MM.1S (cell line): ENCODE measurements around the gene OR51E1.
A peak's percentile ranks its signal among the peaks of the same experiment; 100 is the strongest.

ENCODE experiments used
- DNase-seq: peaks from one replicate; pipeline ENCODE4 v3.0.0-alpha.2; 2015
- H2AFZ ChIP-seq: fragments of 300-600 bp; sonication (generic); 2 replicates; pipeline ENCODE4 v1.6.0; 2016; ENCODE audit warnings: antibody characterized with exemption, low read length
- H3F3A ChIP-seq: fragments of 300-600 bp; sonication (generic); 2 replicates; pipeline ENCODE4 v1.6.1; 2016; ENCODE audit warnings: mild to moderate bottlenecking, antibody characterized with exemption, low read length, moderate library complexity, mixed read lengths; ENCODE audit not compliant: insufficient read depth
- H3K27ac ChIP-seq: fragments of 300-600 bp; sonication (generic); 2 replicates; pipeline ENCODE4 v1.5.1; 2016; ENCODE audit warnings: mild to moderate bottlenecking, low read length
- H3K27me3 ChIP-seq: fragments of 300-600 bp; sonication (generic); replicated peaks from 2 replicates; pipeline ENCODE4 v1.6.0; 2016; ENCODE audit warnings: low read length; ENCODE audit not compliant: insufficient read depth
- H3K36me3 ChIP-seq: fragments of 300-600 bp; sonication (generic); replicated peaks from 2 replicates; pipeline ENCODE4 v1.6.1; 2016; ENCODE audit warnings: mild to moderate bottlenecking, low read length, mixed read lengths; ENCODE audit not compliant: insufficient read depth
- H3K4me1 ChIP-seq: fragments of 300-600 bp; sonication (generic); 2 replicates; pipeline ENCODE4 v1.6.1; 2016; ENCODE audit warnings: low read length, mixed read lengths
- H3K4me2 ChIP-seq: fragments of 300-600 bp; sonication (generic); 2 replicates; pipeline ENCODE4 v1.6.0; 2016; ENCODE audit warnings: low read depth, low read length
- H3K4me3 ChIP-seq: fragments of 300-600 bp; sonication (generic); 2 replicates; pipeline ENCODE4 v1.5.1; 2016; ENCODE audit warnings: low read length, mixed read lengths
- H3K79me2 ChIP-seq: fragments of 300-600 bp; sonication (generic); 2 replicates; pipeline ENCODE4 v1.6.1; 2016; ENCODE audit warnings: mixed run types, low read length, mixed read lengths
- H3K9ac ChIP-seq: fragments of 300-600 bp; sonication (generic); 2 replicates; pipeline ENCODE4 v1.6.1; 2016; ENCODE audit warnings: low read length, mixed read lengths
- H3K9me2 ChIP-seq: fragments of 300-600 bp; sonication (generic); replicated peaks from 2 replicates; pipeline ENCODE4 v1.6.1; 2016; ENCODE audit warnings: mild to moderate bottlenecking, low read length, mixed read lengths; ENCODE audit not compliant: insufficient read depth
- H3K9me3 ChIP-seq: fragments of 300-600 bp; sonication (generic); replicated peaks from 2 replicates; pipeline ENCODE4 v1.6.1; 2016; ENCODE audit warnings: mild to moderate bottlenecking, low read length, mixed read lengths; ENCODE audit not compliant: insufficient read depth
- H4K20me1 ChIP-seq: fragments of 300-600 bp; sonication (generic); 2 replicates; pipeline ENCODE4 v1.6.1; 2016; ENCODE audit warnings: mild to moderate bottlenecking, low read length, moderate library complexity, mixed read lengths; ENCODE audit not compliant: insufficient read depth
- EZH2 ChIP-seq: fragments of 300-600 bp; sonication (generic); optimal IDR thresholded peaks from 2 replicates; pipeline ENCODE3; 2017; ENCODE audit warnings: low read depth, mild to moderate bottlenecking, antibody characterized with exemption, low read length, mixed read lengths
- EZH2phosphoT487 ChIP-seq: fragments of 300-600 bp; sonication (generic); IDR thresholded peaks from 2 replicates; pipeline ENCODE4 v1.6.1; 2018; ENCODE audit warnings: antibody characterized with exemption, low read length
- TF ChIP-seq, protein P1 (sequence below): fragments of 300-600 bp; sonication (generic); IDR thresholded peaks from 2 replicates; pipeline ENCODE4 v1.5.1; 2016; ENCODE audit warnings: antibody characterized with exemption, low read length, mixed read lengths

OR51E1 gene, protein sequence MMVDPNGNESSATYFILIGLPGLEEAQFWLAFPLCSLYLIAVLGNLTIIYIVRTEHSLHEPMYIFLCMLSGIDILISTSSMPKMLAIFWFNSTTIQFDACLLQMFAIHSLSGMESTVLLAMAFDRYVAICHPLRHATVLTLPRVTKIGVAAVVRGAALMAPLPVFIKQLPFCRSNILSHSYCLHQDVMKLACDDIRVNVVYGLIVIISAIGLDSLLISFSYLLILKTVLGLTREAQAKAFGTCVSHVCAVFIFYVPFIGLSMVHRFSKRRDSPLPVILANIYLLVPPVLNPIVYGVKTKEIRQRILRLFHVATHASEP

DNA sequence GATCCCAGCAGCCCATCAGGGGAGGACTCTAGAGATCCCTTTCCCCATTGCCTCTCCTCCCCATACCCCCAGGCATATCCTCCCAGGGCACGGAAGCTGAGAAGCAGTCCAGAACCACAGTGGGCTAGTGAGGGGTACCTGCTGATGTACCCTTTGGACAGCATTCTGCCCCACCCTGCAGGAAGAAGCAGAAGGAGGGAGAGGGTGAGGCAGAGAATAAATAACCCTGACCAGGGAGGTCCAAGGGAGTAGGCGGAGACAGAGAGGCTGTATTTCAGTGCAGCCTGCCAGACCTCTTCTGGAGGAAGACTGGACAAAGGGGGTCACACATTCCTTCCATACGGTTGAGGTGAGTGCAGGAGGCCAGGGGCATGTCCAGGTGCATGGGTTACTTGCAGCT is at the start of gene OR51E1:
OR51E1 (plus strand) TSS at position 301 of the 400 bp plus-strand sequence. CDS start 8,545 bp downstream, outside the sequence.
- no peaks in the 10 kb centered on the region for H3K36me3 ChIP-seq
- no peaks in the 10 kb centered on the region for H3K27me3 ChIP-seq
- TF ChIP-seq, protein P1, sequence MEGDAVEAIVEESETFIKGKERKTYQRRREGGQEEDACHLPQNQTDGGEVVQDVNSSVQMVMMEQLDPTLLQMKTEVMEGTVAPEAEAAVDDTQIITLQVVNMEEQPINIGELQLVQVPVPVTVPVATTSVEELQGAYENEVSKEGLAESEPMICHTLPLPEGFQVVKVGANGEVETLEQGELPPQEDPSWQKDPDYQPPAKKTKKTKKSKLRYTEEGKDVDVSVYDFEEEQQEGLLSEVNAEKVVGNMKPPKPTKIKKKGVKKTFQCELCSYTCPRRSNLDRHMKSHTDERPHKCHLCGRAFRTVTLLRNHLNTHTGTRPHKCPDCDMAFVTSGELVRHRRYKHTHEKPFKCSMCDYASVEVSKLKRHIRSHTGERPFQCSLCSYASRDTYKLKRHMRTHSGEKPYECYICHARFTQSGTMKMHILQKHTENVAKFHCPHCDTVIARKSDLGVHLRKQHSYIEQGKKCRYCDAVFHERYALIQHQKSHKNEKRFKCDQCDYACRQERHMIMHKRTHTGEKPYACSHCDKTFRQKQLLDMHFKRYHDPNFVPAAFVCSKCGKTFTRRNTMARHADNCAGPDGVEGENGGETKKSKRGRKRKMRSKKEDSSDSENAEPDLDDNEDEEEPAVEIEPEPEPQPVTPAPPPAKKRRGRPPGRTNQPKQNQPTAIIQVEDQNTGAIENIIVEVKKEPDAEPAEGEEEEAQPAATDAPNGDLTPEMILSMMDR = no peak
- TF ChIP-seq EZH2 (no peak), EZH2phosphoT487 (no peak)
- no peak within 1 kb of the TSS for H3K27ac ChIP-seq
- H3K9ac ChIP-seq = no peak within 1 kb of the TSS
- no peak within 1 kb of the TSS for H3K4me2 ChIP-seq
- H2AFZ ChIP-seq = no peak within 1 kb of the TSS
- no peak within 1 kb of the TSS for H3K4me3 ChIP-seq
- H3K79me2 ChIP-seq = no peaks in the 10 kb centered on the region
- H3F3A ChIP-seq = no peaks in the 10 kb centered on the region
- H3K4me1 ChIP-seq = no peaks in the 10 kb centered on the region
- H4K20me1 ChIP-seq = no peaks in the 10 kb centered on the region
- H3K9me2 ChIP-seq = no peaks in the 10 kb centered on the region
- H3K9me3 ChIP-seq = no peaks in the 10 kb centered on the region
- no peak for DNase-seq

DNA sequence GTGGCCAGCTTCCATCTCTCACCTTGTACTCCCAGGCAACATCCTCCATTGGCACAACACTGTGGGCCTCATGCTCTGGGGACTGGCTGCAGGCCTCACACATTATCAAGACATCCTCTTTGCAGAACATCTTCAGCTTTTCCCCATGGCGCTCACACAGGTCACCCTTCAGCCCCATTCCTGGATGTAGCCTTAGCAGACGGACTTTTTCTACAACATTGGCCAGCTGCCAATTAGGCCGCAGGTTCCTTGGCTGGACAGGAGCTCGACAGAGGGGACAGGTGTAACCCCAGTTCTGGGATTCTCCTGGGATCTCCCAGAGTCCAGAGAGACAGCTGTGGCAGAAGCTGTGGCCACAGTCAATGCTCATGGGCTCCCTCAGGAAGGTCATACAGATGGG is 38.7 kb upstream of the OR51E1 start:
- no peaks in the 10 kb centered on the region for H3K79me2 ChIP-seq
- H3K27me3 ChIP-seq = no peaks in the 10 kb centered on the region
- H3K4me3 ChIP-seq = no peak overlapping the region
- H3K9me2 ChIP-seq = no peaks in the 10 kb centered on the region
- TF ChIP-seq EZH2phosphoT487 (no peak), EZH2 (no peak)
- peaks cover 6% of the 10 kb centered on the region; the same call in 1 of the 2 replicates for H3F3A ChIP-seq
- H3K9ac ChIP-seq = no peak overlapping the region
- no peak overlapping the region for H2AFZ ChIP-seq
- H3K27ac ChIP-seq = no peak overlapping the region
- no peaks in the 10 kb centered on the region for H3K36me3 ChIP-seq
- no peaks in the 10 kb centered on the region; the same call in 1 of the 2 replicates for H3K4me1 ChIP-seq
- no peak for DNase-seq
- H4K20me1 ChIP-seq = no peaks in the 10 kb centered on the region
- H3K4me2 ChIP-seq = no peak overlapping the region
- H3K9me3 ChIP-seq = no peaks in the 10 kb centered on the region

DNA sequence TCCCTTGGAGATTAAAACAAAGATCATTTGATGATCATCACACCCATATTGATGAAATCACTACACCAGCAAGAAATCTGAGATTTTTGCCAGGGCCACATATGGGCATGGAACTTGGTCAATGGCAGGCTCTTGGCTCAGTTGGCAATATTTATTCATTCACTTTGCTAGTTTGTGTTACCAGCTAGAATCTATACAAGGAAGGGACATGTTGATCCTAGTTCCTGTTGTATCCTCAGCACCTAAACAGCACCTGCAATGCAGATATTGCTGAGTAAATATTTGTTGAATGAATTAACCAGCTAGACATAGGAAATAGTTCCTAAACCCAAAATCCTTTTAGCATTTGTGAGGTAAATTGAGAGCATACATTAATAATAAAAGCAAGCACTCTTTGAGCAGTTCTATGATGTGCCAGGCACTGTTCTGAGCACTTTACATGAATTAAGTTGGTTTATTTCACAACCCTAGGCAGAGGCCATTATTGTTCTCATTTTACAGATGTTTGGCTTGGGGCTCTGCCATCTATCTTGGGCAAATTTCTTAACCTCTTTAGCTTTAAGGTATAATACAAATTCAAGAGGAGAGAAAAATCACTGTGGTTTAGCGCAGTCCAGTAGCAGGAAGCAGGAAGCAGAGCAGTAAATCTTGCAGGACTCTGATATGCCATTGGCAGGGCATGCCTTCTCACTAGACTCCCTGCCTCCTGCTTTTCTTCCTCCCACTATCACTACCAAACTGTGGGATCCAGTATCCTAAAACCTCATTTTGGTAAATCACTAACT is 37.4 kb upstream of the OR51E1 start:
- H3K9ac ChIP-seq = no peak overlapping the region
- peaks cover 6% of the 10 kb centered on the region; the same call in 1 of the 2 replicates for H3F3A ChIP-seq
- no peaks in the 10 kb centered on the region for H3K36me3 ChIP-seq
- H3K9me2 ChIP-seq = no peaks in the 10 kb centered on the region
- DNase-seq = no peak
- H2AFZ ChIP-seq = no peak overlapping the region
- H3K27me3 ChIP-seq = no peaks in the 10 kb centered on the region
- H3K4me3 ChIP-seq = no peak overlapping the region
- H3K27ac ChIP-seq = no peak overlapping the region
- H3K9me3 ChIP-seq = no peaks in the 10 kb centered on the region
- H4K20me1 ChIP-seq = no peaks in the 10 kb centered on the region
- peak overlapping the region; percentile 86; the same call in 1 of the 2 replicates for H3K4me2 ChIP-seq
- no peaks in the 10 kb centered on the region; the same call in 1 of the 2 replicates for H3K4me1 ChIP-seq
- H3K79me2 ChIP-seq = no peaks in the 10 kb centered on the region
- TF ChIP-seq EZH2 = no peak
- TF ChIP-seq, protein P1 = no peak
- TF ChIP-seq EZH2phosphoT487 = no peak
